GM19452 (cell line): ENCODE results near the gene CSE1L.
"Not testable (repeated sequence)": the region's sequence is repeated elsewhere in the genome, so short reads cannot be mapped to it uniquely, and the experiment has no call there.

Experiments used
- ATAC-seq: cut with Tn5 transposase; IDR thresholded peaks from one replicate; pipeline ENCODE4 v1.9.1; 2021; ENCODE audit not compliant: unreplicated experiment

Gene CSE1L

DNA sequence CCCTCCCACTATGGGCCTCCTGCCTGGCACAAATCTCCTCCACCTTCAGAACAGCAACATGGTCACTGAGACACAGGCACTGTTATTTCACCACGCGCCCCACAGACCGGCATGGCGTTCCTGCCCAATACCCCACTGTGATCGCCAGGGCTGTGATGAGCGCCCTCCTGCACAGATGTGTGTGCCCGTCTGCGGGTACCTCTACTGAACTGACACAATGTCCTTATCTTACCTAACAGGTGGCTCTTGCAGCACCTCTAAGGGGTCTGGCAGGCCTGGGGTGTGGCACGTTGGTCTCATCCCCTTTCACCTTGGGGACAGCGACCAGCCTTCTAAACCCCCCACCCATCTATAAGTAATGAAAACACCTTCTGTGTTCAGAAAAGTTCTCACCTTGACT lies 77.9 kb downstream of the CSE1L start:
- no peak for ATAC-seq

GRCh38 chr20:49132995-49133478 lies 86.9 kb downstream of the CSE1L start:
- ATAC-seq, result no peak

- no peak for ATAC-seq
Measured at GRCh38 chr20:49133571-49133970, 87.5 kb downstream of the CSE1L start.

DNA sequence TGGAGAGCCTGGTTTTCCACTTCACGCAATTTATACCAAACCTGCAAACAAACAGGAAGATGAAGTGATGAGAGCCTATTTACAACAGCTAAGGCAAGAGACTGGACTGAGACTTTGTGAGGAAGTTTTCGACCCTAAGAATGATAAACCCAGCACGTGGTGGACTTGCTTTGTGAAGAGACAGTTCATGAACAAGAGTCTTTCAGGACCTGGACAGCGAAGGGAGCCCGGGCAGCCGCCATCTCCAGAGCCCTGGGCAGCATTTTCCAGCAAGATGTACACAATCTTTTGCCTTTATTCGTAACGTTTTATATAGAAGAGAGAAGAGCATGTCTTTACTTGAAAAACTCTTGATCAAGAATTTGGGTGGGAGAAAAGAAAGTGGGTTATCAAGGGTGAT lies 88.7 kb downstream of the CSE1L start:
- not testable (repeated sequence) for ATAC-seq

- no peak for ATAC-seq
Measured at GRCh38 chr20:49136817-49137571, 90.9 kb downstream of the CSE1L start.

GRCh38 chr20:49138431-49138830 lies 92.3 kb downstream of the CSE1L start:
- no peak for ATAC-seq

GRCh38 chr20:49140411-49140810 lies 94.3 kb downstream of the CSE1L start:
- ATAC-seq, result no peak

- ATAC-seq, result no peak
Measured at GRCh38 chr20:49140834-49141233, 94.7 kb downstream of the CSE1L start.
